ENCODE results near the gene SCNN1B.

Gene SCNN1B

DNA sequence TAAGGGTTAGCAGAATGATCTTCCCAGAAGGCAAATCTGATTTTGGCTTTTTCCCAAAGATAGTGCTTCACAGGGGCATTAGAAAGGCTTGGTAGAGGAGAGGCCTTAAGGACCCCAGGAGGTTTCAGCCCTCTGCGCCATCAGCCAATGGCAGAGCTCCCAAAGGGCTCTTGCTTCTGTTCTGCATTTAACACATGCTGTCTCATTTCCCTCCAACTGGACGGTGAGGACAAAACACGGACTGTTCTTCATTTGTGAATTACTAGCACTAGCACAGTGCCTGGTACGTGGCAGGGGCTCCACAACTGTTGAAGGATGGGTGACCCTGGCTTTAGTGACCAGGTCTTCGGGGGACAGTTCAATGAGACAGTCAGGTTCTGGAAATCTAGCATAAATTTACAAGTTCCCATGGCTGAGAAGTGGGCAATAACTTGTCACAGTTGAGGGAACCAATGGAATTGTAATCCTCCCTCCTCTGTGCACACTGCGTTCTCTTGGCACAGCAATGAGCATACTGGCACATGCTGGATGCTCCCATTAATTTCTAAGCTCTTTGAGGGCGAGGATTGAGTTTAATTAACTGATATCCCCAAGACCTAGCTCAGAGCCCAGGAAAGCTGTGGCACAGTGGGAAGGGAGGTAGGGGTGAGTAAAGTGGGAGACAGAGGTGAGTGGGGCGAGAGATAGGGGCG, 105.5 kb downstream of the SCNN1B start:
- Histone ChIP-seq H3K4me3 (ENCODE audit: low read length in 2 of 2) (no peak overlapping the region), H3K27me3 (ENCODE audit: control insufficient read depth in 1 of 2, insufficient read depth in 2 of 2, low read length in 2 of 2) (no peaks in the 10 kb centered on the region), H3K36me3 (ENCODE audit: control insufficient read depth in 2 of 2, insufficient read depth in 2 of 2, low read length in 2 of 2) (peaks cover 43 to 61% of the 10 kb centered on the region in 2 donors), H3K9ac (ENCODE audit: low read length in 2 of 2) (no peak overlapping the region), H3K4me1 (ENCODE audit: control insufficient read depth, insufficient read depth, low read length) (peaks cover 8% of the 10 kb centered on the region), H3K9me3 (ENCODE audit: control insufficient read depth in 2 of 2, low read length in 2 of 2) (no peaks in the 10 kb centered on the region), H3K27ac (ENCODE audit: low read length) (no peak overlapping the region)

- peak overlapping the region in 1 of 2 donors; percentile 36 for H3K9ac ChIP-seq (ENCODE audit: low read length in 2 of 2)
- peaks cover 8% of the 10 kb centered on the region for H3K4me1 ChIP-seq (ENCODE audit: control insufficient read depth, insufficient read depth, low read length)
- H3K9me3 ChIP-seq (ENCODE audit: control insufficient read depth in 2 of 2, low read length in 2 of 2), result no peaks in the 10 kb centered on the region
- peaks cover 41 to 61% of the 10 kb centered on the region in 2 donors for H3K36me3 ChIP-seq (ENCODE audit: control insufficient read depth in 2 of 2, insufficient read depth in 2 of 2, low read length in 2 of 2)
- no peak overlapping the region for H3K4me3 ChIP-seq (ENCODE audit: low read length in 2 of 2)
- H3K27ac ChIP-seq (ENCODE audit: low read length), result no peak overlapping the region
- H3K27me3 ChIP-seq (ENCODE audit: control insufficient read depth in 1 of 2, insufficient read depth in 2 of 2, low read length in 2 of 2), result no peaks in the 10 kb centered on the region
Observed at GRCh38 chr16:23408242-23408822, 106.2 kb downstream of the SCNN1B start.

- Histone ChIP-seq H3K4me1 (ENCODE audit: control insufficient read depth, insufficient read depth, low read length) (peaks cover 8% of the 10 kb centered on the region), H3K27me3 (ENCODE audit: control insufficient read depth in 1 of 2, insufficient read depth in 2 of 2, low read length in 2 of 2) (no peaks in the 10 kb centered on the region), H3K4me3 (ENCODE audit: low read length in 2 of 2) (no peak overlapping the region), H3K36me3 (ENCODE audit: control insufficient read depth in 2 of 2, insufficient read depth in 2 of 2, low read length in 2 of 2) (peaks cover 43 to 63% of the 10 kb centered on the region in 2 donors), H3K9ac (ENCODE audit: low read length in 2 of 2) (peak overlapping the region in 1 of 2 donors; percentile 36), H3K27ac (ENCODE audit: low read length) (no peak overlapping the region), H3K9me3 (ENCODE audit: control insufficient read depth in 2 of 2, low read length in 2 of 2) (no peaks in the 10 kb centered on the region)
Observed at GRCh38 chr16:23408823-23409298, 106.8 kb downstream of the SCNN1B start.

DNA sequence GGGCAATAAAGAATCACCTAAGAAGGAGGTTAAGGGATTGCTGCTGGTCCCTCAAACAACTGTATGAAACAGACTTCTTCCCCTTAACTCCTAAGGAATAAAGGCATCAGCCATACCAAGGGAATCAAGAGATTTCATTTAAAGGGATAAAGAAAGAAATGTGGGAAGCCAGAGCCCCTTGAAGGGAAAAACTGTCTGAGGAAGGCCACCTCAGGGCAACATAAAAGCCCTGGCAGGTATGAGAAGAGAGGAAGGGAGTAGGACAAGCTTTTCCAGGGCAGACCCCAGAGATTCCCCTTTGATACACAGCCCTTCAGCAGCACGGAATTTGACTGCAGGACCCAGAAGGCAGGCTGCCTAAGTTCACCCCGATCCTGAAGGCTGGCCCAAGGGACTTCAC, 107.4 kb downstream of the SCNN1B start:
- Histone ChIP-seq H3K9me3 (ENCODE audit: control insufficient read depth in 2 of 2, low read length in 2 of 2) (no peaks in the 10 kb centered on the region), H3K36me3 (ENCODE audit: control insufficient read depth in 2 of 2, insufficient read depth in 2 of 2, low read length in 2 of 2) (peaks cover 46 to 65% of the 10 kb centered on the region in 2 donors), H3K27ac (ENCODE audit: low read length) (no peak overlapping the region), H3K27me3 (ENCODE audit: control insufficient read depth in 1 of 2, insufficient read depth in 2 of 2, low read length in 2 of 2) (no peaks in the 10 kb centered on the region), H3K4me3 (ENCODE audit: low read length in 2 of 2) (no peak overlapping the region), H3K4me1 (ENCODE audit: control insufficient read depth, insufficient read depth, low read length) (peaks cover 4% of the 10 kb centered on the region), H3K9ac (ENCODE audit: low read length in 2 of 2) (no peak overlapping the region)

GRCh38 chr16:23410176-23410575, 108.1 kb downstream of the SCNN1B start:
- no peak overlapping the region for H3K4me3 ChIP-seq (ENCODE audit: low read length in 2 of 2)
- H3K4me1 ChIP-seq (ENCODE audit: control insufficient read depth, insufficient read depth, low read length), result peaks cover 4% of the 10 kb centered on the region
- H3K27ac ChIP-seq (ENCODE audit: low read length), result no peak overlapping the region
- H3K36me3 ChIP-seq (ENCODE audit: control insufficient read depth in 2 of 2, insufficient read depth in 2 of 2, low read length in 2 of 2), result peaks cover 51 to 67% of the 10 kb centered on the region in 2 donors
- H3K9me3 ChIP-seq (ENCODE audit: control insufficient read depth in 2 of 2, low read length in 2 of 2), result no peaks in the 10 kb centered on the region
- no peaks in the 10 kb centered on the region for H3K27me3 ChIP-seq (ENCODE audit: control insufficient read depth in 1 of 2, insufficient read depth in 2 of 2, low read length in 2 of 2)
- no peak overlapping the region for H3K9ac ChIP-seq (ENCODE audit: low read length in 2 of 2)

DNA sequence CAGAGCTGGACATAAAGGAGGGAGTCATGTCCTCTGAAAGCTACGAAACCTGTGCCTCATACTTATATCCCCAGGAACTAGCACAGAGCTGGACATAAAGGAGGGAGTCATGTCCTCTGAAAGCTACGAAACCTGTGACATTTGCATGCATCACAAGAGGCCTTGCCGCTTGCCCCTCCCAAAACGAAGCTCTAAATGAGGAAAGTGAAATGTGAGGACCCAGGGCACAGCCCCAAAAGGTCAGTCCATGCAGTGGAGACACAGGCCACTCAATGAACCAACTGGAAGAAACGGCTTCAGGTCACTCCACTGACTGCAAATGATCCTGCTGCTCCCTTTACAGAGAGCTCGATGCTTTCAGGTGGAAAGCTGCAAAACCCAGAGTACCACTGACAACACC, 112.6 kb downstream of the SCNN1B start:
- no peaks in the 10 kb centered on the region for H3K27me3 ChIP-seq (ENCODE audit: control insufficient read depth in 1 of 2, insufficient read depth in 2 of 2, low read length in 2 of 2)
- no peak overlapping the region for H3K9ac ChIP-seq (ENCODE audit: low read length in 2 of 2)
- H3K4me1 ChIP-seq (ENCODE audit: control insufficient read depth, insufficient read depth, low read length), result no peaks in the 10 kb centered on the region
- H3K27ac ChIP-seq (ENCODE audit: low read length), result no peak overlapping the region
- H3K9me3 ChIP-seq (ENCODE audit: control insufficient read depth in 2 of 2, low read length in 2 of 2), result no peaks in the 10 kb centered on the region
- peaks cover 50 to 66% of the 10 kb centered on the region in 2 donors for H3K36me3 ChIP-seq (ENCODE audit: control insufficient read depth in 2 of 2, insufficient read depth in 2 of 2, low read length in 2 of 2)
- H3K4me3 ChIP-seq (ENCODE audit: low read length in 2 of 2), result no peak overlapping the region

DNA sequence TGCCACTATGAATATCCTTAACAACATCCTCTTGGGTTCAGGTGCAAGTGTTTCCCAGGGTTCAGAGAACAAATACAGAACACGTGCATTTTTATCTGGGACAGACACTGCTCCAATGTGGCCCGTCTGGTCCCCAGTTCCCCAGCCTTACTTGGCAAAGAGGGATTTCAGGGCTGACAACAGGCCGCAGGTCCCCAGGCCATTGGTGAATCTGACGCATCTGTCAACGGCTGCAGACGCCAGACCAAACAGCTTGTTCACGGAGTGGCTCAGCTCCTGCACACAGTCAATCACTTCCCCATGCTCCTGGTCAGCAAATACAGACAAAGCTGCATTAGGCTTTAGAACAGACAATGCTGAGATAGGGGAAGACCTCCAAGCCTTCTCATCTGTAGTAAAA, 114.7 kb downstream of the SCNN1B start:
- H3K27ac ChIP-seq (ENCODE audit: low read length), result no peak overlapping the region
- H3K27me3 ChIP-seq (ENCODE audit: control insufficient read depth in 1 of 2, insufficient read depth in 2 of 2, low read length in 2 of 2), result no peaks in the 10 kb centered on the region
- H3K4me1 ChIP-seq (ENCODE audit: control insufficient read depth, insufficient read depth, low read length), result no peaks in the 10 kb centered on the region
- no peaks in the 10 kb centered on the region for H3K9me3 ChIP-seq (ENCODE audit: control insufficient read depth in 2 of 2, low read length in 2 of 2)
- peaks cover 47 to 54% of the 10 kb centered on the region in 2 donors for H3K36me3 ChIP-seq (ENCODE audit: control insufficient read depth in 2 of 2, insufficient read depth in 2 of 2, low read length in 2 of 2)
- no peak overlapping the region for H3K4me3 ChIP-seq (ENCODE audit: low read length in 2 of 2)
- no peak overlapping the region for H3K9ac ChIP-seq (ENCODE audit: low read length in 2 of 2)

GRCh38 chr16:23420011-23420410, 117.9 kb downstream of the SCNN1B start:
- Histone ChIP-seq H3K27ac (ENCODE audit: low read length) (no peak overlapping the region), H3K9ac (ENCODE audit: low read length in 2 of 2) (peak overlapping the region in 1 of 2 donors; percentile 16), H3K27me3 (ENCODE audit: control insufficient read depth in 1 of 2, insufficient read depth in 2 of 2, low read length in 2 of 2) (no peaks in the 10 kb centered on the region), H3K4me3 (ENCODE audit: low read length in 2 of 2) (no peak overlapping the region), H3K4me1 (ENCODE audit: control insufficient read depth, insufficient read depth, low read length) (peaks cover 15% of the 10 kb centered on the region), H3K9me3 (ENCODE audit: control insufficient read depth in 2 of 2, low read length in 2 of 2) (no peaks in the 10 kb centered on the region), H3K36me3 (ENCODE audit: control insufficient read depth in 2 of 2, insufficient read depth in 2 of 2, low read length in 2 of 2) (peaks cover 27 to 28% of the 10 kb centered on the region in 2 donors)

DNA sequence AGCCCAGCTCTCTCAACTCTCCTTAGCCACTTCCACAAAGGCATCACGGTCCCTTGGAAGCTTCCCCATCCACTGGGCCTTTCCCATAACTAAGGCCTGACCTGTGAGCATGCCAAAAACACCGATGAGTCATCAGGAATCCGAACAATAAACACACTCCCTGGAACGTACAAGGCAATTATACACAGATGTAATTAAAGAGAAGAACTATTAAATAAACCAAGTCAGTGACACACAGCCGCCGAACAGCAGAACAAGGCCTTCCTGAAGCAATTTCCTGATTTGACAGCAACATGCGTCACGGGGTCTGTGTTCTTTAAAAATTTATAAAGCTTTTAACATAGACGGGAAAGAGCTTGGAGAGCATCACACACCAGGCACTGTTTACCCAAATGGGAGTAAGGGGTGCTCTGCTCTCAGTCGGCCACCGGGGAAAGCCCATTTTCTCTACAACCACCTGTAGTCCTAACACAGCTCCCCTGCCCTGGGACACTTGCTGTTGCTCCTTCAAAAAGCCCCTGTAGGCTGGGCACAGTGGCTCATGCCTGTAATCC, 121.5 kb downstream of the SCNN1B start:
- Histone ChIP-seq H3K36me3 (ENCODE audit: control insufficient read depth in 2 of 2, insufficient read depth in 2 of 2, low read length in 2 of 2) (peaks cover 2% of the 10 kb centered on the region in 2 donors), H3K4me1 (ENCODE audit: control insufficient read depth, insufficient read depth, low read length) (peaks cover 15% of the 10 kb centered on the region), H3K27ac (ENCODE audit: low read length) (peak overlapping the region; percentile 93), H3K4me3 (ENCODE audit: low read length in 2 of 2) (peak overlapping the region in 1 of 2 donors; percentile 54), H3K9me3 (ENCODE audit: control insufficient read depth in 2 of 2, low read length in 2 of 2) (no peaks in the 10 kb centered on the region), H3K9ac (ENCODE audit: low read length in 2 of 2) (peak overlapping the region; percentile 49 to 62), H3K27me3 (ENCODE audit: control insufficient read depth in 1 of 2, insufficient read depth in 2 of 2, low read length in 2 of 2) (no peaks in the 10 kb centered on the region)

DNA sequence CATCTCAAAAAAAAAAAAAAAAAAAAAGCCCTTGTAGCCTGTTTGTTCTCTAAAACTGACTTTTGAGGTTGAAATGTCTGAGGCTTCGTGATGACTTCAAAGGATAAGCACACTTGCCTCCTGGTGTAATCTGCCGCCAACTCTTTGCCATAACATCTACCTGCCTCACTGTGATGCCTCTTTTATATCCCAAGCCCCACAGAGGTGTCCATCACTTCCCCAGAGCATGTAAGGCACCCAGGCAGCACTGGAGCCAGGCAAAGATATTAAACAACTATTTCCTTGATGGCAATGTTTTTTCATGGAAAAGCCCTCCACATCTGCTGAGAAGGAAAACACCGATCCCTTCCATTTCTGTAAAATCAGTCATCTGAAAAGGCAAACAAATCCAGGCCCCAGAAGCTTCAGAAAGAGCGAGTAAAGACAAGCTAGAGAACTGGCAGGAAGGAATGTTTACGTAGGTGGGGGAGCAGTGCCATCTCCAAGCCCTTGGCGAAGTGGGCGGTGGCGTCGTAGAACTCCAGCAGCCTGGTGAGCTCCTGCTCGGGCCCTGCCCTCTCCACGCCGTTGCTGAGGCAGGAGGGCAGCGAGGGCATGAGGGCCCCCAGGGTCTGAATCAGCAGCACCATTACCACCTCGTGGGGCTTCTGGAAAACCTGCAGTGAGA, 122.3 kb downstream of the SCNN1B start:
- H3K9ac ChIP-seq (ENCODE audit: low read length in 2 of 2), result peak overlapping the region; percentile 49 to 64
- H3K4me1 ChIP-seq (ENCODE audit: control insufficient read depth, insufficient read depth, low read length), result peaks cover 15% of the 10 kb centered on the region
- H3K4me3 ChIP-seq (ENCODE audit: low read length in 2 of 2), result no peak overlapping the region
- H3K27me3 ChIP-seq (ENCODE audit: control insufficient read depth in 1 of 2, insufficient read depth in 2 of 2, low read length in 2 of 2), result no peaks in the 10 kb centered on the region
- H3K36me3 ChIP-seq (ENCODE audit: control insufficient read depth in 2 of 2, insufficient read depth in 2 of 2, low read length in 2 of 2), result peaks cover 0 to 2% of the 10 kb centered on the region in 2 donors
- no peaks in the 10 kb centered on the region for H3K9me3 ChIP-seq (ENCODE audit: control insufficient read depth in 2 of 2, low read length in 2 of 2)
- H3K27ac ChIP-seq (ENCODE audit: low read length), result peak overlapping the region; percentile 93

Data from stomach smooth muscle (tissue), 2 donors.